Heart left ventricle (tissue), 16 donors: ENCODE results near the gene DAPK2. TPM values are rescaled to one million over a fixed set of nuclear protein-coding genes. Genes with fewer than 3 reads are reported as not detected.

Experiments used
- ATAC-seq, 4 donors: fragments of 200-7000 bp; cut with Tn5 transposase; one replicate each; pipeline ENCODE4 v1.9.1; 2020 to 2022; ENCODE audit warnings: moderate library complexity in 4 of 4, mild to moderate bottlenecking in 3 of 4, moderate number of reproducible peaks in 1 of 4
- DNase-seq, 5 donors: peaks; one replicate each; pipeline ENCODE4 v3.0.0-alpha.2; 2020
- H3K27ac ChIP-seq, 12 donors: fragments of 200-600 bp; sonication (generic) in 4 of 12; one replicate each; pipeline versions ENCODE4 v1.5.0 to v1.8.0; 2016 to 2022; ENCODE audit warnings: mild to moderate bottlenecking in 2 of 12
- H3K27me3 ChIP-seq, 9 donors: fragments of 200-600 bp; sonication (generic) in 2 of 9; one replicate each; pipeline versions ENCODE4 v1.5.1 to v1.8.0; 2016 to 2022; ENCODE audit warnings: mild to moderate bottlenecking in 3 of 9
- H3K36me3 ChIP-seq, 9 donors: fragments of 200-600 bp; sonication (generic) in 2 of 9; one replicate each; pipeline versions ENCODE4 v1.5.0 to v1.8.0; 2018 to 2022; ENCODE audit warnings: mild to moderate bottlenecking in 2 of 9
- H3K4me1 ChIP-seq, 12 donors: fragments of 200-600 bp; sonication (generic) in 4 of 12; one replicate each; pipeline versions ENCODE4 v1.5.0 to v1.8.0; 2016 to 2022; ENCODE audit warnings: mild to moderate bottlenecking in 3 of 12
- H3K4me3 ChIP-seq, 12 donors: fragments of 200-600 bp; sonication (generic) in 4 of 12; one replicate each; pipeline versions ENCODE4 v1.5.0 to v1.8.0; 2017 to 2022; ENCODE audit warnings: mild to moderate bottlenecking in 9 of 12, moderate library complexity in 4 of 12
- H3K9me3 ChIP-seq, 12 donors: fragments of 200-600 bp; sonication (generic) in 4 of 12; one replicate each; pipeline versions ENCODE4 v1.5.0 to v1.8.0; 2016 to 2022; ENCODE audit warnings: mild to moderate bottlenecking in 1 of 12
- POLR2A ChIP-seq, 2 donors: fragments of 450-650 bp; IDR thresholded peaks; one replicate each; pipeline ENCODE4 v1.6.1; 2017; ENCODE audit warnings: antibody characterized with exemption in 2 of 2, mild to moderate bottlenecking in 2 of 2, moderate library complexity in 2 of 2
- WGBS, 4 donors: extraction: QIAGEN DNeasy Blood & Tissue Kit in 2 of 4; methylation state at CpG; one replicate each; pipeline versions ENCODE4 v1.1.5 to v1.1.7; 2013 to 2018; 5-methylcytosine and 5-hydroxymethylcytosine counted together
- intact Hi-C, 10 donors: fragments of 100-400 bp; cut with DNase I; formaldehyde crosslinking; loops; one replicate each; pipeline versions ENCODE4 v1.11.1 to v1.14.2; 2022
- polyA plus RNA-seq, 2 donors: library from polyadenylated mRNA; stranded (reverse); fragments of 200-250 nt; gene quantifications; one replicate each; pipeline ENCODE4 v1.2.3, GENCODE V29; 2013
- total RNA-seq, 9 donors: library from RNA; depleted of rRNA in 2 of 9; stranded (reverse); fragments of >200 nt in 2 of 9; fragmentation: NEBNext Ultra II Directional in 3 of 9; extraction: Animal tissue kit (Norgen Biotek cat#: 25700) in 3 of 9; gene quantifications; one replicate each; pipeline versions ENCODE4 v1.1.0 to v1.2.4, GENCODE V29; 2016 to 2023
- TF ChIP-seq, protein P1 (sequence below), 12 donors: fragments of 200-600 bp; sonication (generic) in 4 of 12; IDR thresholded peaks; one replicate each; pipeline versions ENCODE4 v1.5.0 to v1.8.0; 2018 to 2022; ENCODE audit warnings: antibody characterized with exemption in 12 of 12, mild to moderate bottlenecking in 5 of 12
- donor health status: ischemic (EF 13 %, LVEDD 7.1; RV severe dilation, severe dysfunction).
- donor health status: healthy with polysubstance abuse.
- donor health status: DM: no; HTN: yes; CAD: no.
- donor health status: DM: no; HTN: no; CAD: no.
- donor health status: ischemic (EF 25% LVEDD 6.9; RV normal size, moderate dysfunction).
- donor health status: ischemic (EF 25% LVEDD 5.7; RV mildly dilated, moderate dysfunction).
- donor health status: healthy.
- donor health status: DM: yes; HTN: yes; CAD: no.
- donor health status: ischemic (EF 35%, LVEDD 5.7; RV mildly dilated, moderate dysfunction).
- donor health status: nonischemic (EF 11% LVEDD 7.7; RV severe dilation, severe dysfunction).
- donor health status: DM: yes; HTN: yes; CAD: no.
- donor health status: PGD.
- donor health status: ischemic (EF 29% LVEDD 5.4; RV normal size, mild dysfunction).
- donor health status: nonischemic (EF 23%, LVEDD 6.1; RV moderate dilation, normal function).

The DAPK2 gene
- total and polyA plus RNA-seq, 11 donors: 20.4 to 56.2 (median 26.4) TPM

GRCh38 chr15:63953524-63953923 is 92.8 kb downstream of the DAPK2 start:
- no peak overlapping the region for H3K27ac ChIP-seq
- 14 to 28% (median 14%) methylated on average over 2 of the region's 2 CpGs for WGBS, 4 donors
- TF ChIP-seq, protein P1, sequence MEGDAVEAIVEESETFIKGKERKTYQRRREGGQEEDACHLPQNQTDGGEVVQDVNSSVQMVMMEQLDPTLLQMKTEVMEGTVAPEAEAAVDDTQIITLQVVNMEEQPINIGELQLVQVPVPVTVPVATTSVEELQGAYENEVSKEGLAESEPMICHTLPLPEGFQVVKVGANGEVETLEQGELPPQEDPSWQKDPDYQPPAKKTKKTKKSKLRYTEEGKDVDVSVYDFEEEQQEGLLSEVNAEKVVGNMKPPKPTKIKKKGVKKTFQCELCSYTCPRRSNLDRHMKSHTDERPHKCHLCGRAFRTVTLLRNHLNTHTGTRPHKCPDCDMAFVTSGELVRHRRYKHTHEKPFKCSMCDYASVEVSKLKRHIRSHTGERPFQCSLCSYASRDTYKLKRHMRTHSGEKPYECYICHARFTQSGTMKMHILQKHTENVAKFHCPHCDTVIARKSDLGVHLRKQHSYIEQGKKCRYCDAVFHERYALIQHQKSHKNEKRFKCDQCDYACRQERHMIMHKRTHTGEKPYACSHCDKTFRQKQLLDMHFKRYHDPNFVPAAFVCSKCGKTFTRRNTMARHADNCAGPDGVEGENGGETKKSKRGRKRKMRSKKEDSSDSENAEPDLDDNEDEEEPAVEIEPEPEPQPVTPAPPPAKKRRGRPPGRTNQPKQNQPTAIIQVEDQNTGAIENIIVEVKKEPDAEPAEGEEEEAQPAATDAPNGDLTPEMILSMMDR (IDR thresholded peaks at IDR 0.05): no peak
- TF ChIP-seq POLR2A (IDR thresholded peaks at IDR 0.05): no peak
- H3K27me3 ChIP-seq: no peaks in the 10 kb centered on the region
- ATAC-seq (no peak), DNase-seq (no peak)
- intact Hi-C loops: loop anchor here in 1 of 10 donors (5.0 kb wide), 1 partner anchor 201 kb away; no protein-coding TSS in a partner anchor
- H3K9me3 ChIP-seq: peaks cover 0 to 3% (median 0%) of the 10 kb centered on the region in 12 donors
- peaks cover 0 to 8% (median 0%) of the 10 kb centered on the region in 9 donors for H3K36me3 ChIP-seq
- no peak overlapping the region for H3K4me3 ChIP-seq
- H3K4me1 ChIP-seq: peaks cover 0 to 20% (median 0%) of the 10 kb centered on the region in 12 donors

- H3K9me3 ChIP-seq: peaks cover 0 to 3% (median 0%) of the 10 kb centered on the region in 12 donors
- H3K4me3 ChIP-seq: no peak overlapping the region
- intact Hi-C loops: loop anchor here in 1 of 10 donors (5.0 kb wide), 1 partner anchor 199 kb away; no protein-coding TSS in a partner anchor
- H3K27ac ChIP-seq: no peak overlapping the region
- 86 to 92% (median 91%) methylated on average over 6 of the region's 6 CpGs for WGBS, 4 donors
- H3K4me1 ChIP-seq: peaks cover 0 to 20% (median 0%) of the 10 kb centered on the region in 12 donors
- H3K27me3 ChIP-seq: no peaks in the 10 kb centered on the region
- TF ChIP-seq POLR2A (IDR thresholded peaks at IDR 0.05): no peak
- TF ChIP-seq, protein P1 (IDR thresholded peaks at IDR 0.05): no peak
- DNase-seq (no peak), ATAC-seq (no peak)
- H3K36me3 ChIP-seq: peaks cover 0 to 8% (median 0%) of the 10 kb centered on the region in 9 donors
Measured at GRCh38 chr15:63950911-63951481, 95.3 kb downstream of the DAPK2 start.

DNA sequence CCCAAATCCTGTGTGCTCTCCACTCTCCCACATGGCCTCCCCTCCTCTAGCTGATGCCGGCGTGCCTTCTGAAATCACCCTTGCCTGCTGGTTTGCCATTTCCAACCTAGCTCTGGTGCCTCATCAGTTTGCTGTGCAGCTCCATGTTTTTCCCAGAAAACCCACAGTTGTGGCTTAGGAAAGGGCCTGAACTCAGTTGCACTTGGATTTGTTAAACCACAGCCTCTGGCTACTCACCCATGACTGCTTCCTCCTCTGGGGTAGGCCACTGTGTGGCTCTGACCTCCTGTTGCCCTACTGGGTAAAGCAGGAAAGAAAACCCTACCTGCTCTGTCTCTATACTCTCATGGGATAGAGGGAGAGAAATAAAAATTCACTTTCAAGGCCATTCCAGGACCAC is 97.3 kb downstream of the DAPK2 start:
- peaks cover 0 to 26% (median 11%) of the 10 kb centered on the region in 12 donors for H3K4me1 ChIP-seq
- H3K27ac ChIP-seq: no peak overlapping the region
- no peak overlapping the region for H3K4me3 ChIP-seq
- TF ChIP-seq, protein P1 (IDR thresholded peaks at IDR 0.05): no peak
- no peak for TF ChIP-seq POLR2A (IDR thresholded peaks at IDR 0.05)
- H3K27me3 ChIP-seq: no peaks in the 10 kb centered on the region
- DNase-seq (no peak), ATAC-seq (no peak)
- peaks cover 0 to 8% (median 0%) of the 10 kb centered on the region in 9 donors for H3K36me3 ChIP-seq
- intact Hi-C loops: loop anchor here in 6 of 10 donors (5.0 to 10.0 kb wide), 2 partner anchors 96 to 98 kb away; partner anchors contain the start of gene DAPK2 (in 6 of the 6)
- WGBS, 4 donors: 94 to 99% (median 97%) methylated on average over 2 of the region's 2 CpGs
- no peaks in the 10 kb centered on the region for H3K9me3 ChIP-seq

- H3K27ac ChIP-seq: no peak overlapping the region
- no peaks in the 10 kb centered on the region for H3K27me3 ChIP-seq
- intact Hi-C loops: loop anchor here in 6 of 10 donors (5.0 to 10.0 kb wide), 2 partner anchors 96 to 99 kb away; partner anchors contain the start of gene DAPK2 (in 6 of the 6)
- H3K36me3 ChIP-seq: peaks cover 0 to 8% (median 0%) of the 10 kb centered on the region in 9 donors
- peaks cover 0 to 20% (median 11%) of the 10 kb centered on the region in 12 donors for H3K4me1 ChIP-seq
- TF ChIP-seq POLR2A (IDR thresholded peaks at IDR 0.05): no peak
- TF ChIP-seq, protein P1 (IDR thresholded peaks at IDR 0.05): no peak
- ATAC-seq: no peak
- 97% methylated on average over 5 of the region's 5 CpGs for WGBS, 4 donors
- no peak for DNase-seq
- no peak overlapping the region for H3K4me3 ChIP-seq
- H3K9me3 ChIP-seq: no peaks in the 10 kb centered on the region
Measured at GRCh38 chr15:63948436-63948835, 97.8 kb downstream of the DAPK2 start.
